Measurements from ENCODE around the gene SPP1. TPM values are rescaled to one million over a fixed set of nuclear protein-coding genes. Genes with fewer than 3 reads are reported as not detected.

Gene SPP1
- total RNA-seq, 2 experiments from 2014 or later = not detected

- ATAC-seq (ENCODE audit: poor library complexity) (no peak), DNase-seq (no peak)
- peaks cover 8% of the 10 kb centered on the region for H3K4me1 ChIP-seq (ENCODE audit: insufficient read depth, low read length)
- ChIA-PET CTCF (no interaction called here), POLR2A (no interaction called here)
- Mint-ChIP-seq H3K9me3 (no peaks in the 10 kb centered on the region), H3K4me3 (peak overlapping the region; percentile 92), H3K4me1 (ENCODE audit: low read depth) (peaks cover 22% of the 10 kb centered on the region), H3K36me3 (ENCODE audit: low read depth) (peaks cover 9% of the 10 kb centered on the region), H3K27ac (no peak overlapping the region), H3K27me3 (no peaks in the 10 kb centered on the region)
- no peaks in the 10 kb centered on the region for H3K9me3 ChIP-seq (ENCODE audit: control insufficient read depth in 1 of 2, insufficient read depth in 1 of 2, low read length in 2 of 2)
- no peaks in the 10 kb centered on the region for H3K36me3 ChIP-seq (ENCODE audit: insufficient read depth, low read length)
- H3K27ac ChIP-seq (ENCODE audit: low read depth in 1 of 2, low read length in 2 of 2) = no peak overlapping the region
- no peak for TF ChIP-seq CTCF (IDR thresholded peaks at IDR 0.05)
- no peaks in the 10 kb centered on the region for H3K27me3 ChIP-seq (ENCODE audit: control insufficient read depth in 1 of 2, insufficient read depth in 2 of 2, low read length in 2 of 2)
- H3K4me3 ChIP-seq (ENCODE audit: low read length) = no peak overlapping the region
- intact Hi-C loops (cut with DNase I, micrococcal nuclease) = loop anchor here in 1 of 2 experiments (10.0 kb wide), 1 partner anchor 1109 kb away; the partner anchor contains the start of gene TIGD2
Observed at GRCh38 chr4:88005946-88006345, 30.4 kb downstream of the SPP1 start.

- H3K27ac ChIP-seq (ENCODE audit: low read depth in 1 of 2, low read length in 2 of 2) = no peak overlapping the region
- DNase-seq (peak in 1 of 14 experiments; percentile 6), ATAC-seq (ENCODE audit: poor library complexity) (no peak)
- Mint-ChIP-seq H3K36me3 (ENCODE audit: low read depth) (peaks cover 9% of the 10 kb centered on the region), H3K4me3 (peak overlapping the region; percentile 92), H3K27ac (no peak overlapping the region), H3K4me1 (ENCODE audit: low read depth) (peaks cover 23% of the 10 kb centered on the region), H3K9me3 (no peaks in the 10 kb centered on the region), H3K27me3 (no peaks in the 10 kb centered on the region)
- H3K27me3 ChIP-seq (ENCODE audit: control insufficient read depth in 1 of 2, insufficient read depth in 2 of 2, low read length in 2 of 2) = no peaks in the 10 kb centered on the region
- H3K4me3 ChIP-seq (ENCODE audit: low read length) = peak overlapping the region; percentile 46
- H3K9me3 ChIP-seq (ENCODE audit: control insufficient read depth in 1 of 2, insufficient read depth in 1 of 2, low read length in 2 of 2) = no peaks in the 10 kb centered on the region
- CTCF ChIA-PET = no interaction called here
- no peaks in the 10 kb centered on the region for H3K36me3 ChIP-seq (ENCODE audit: insufficient read depth, low read length)
- H3K4me1 ChIP-seq (ENCODE audit: insufficient read depth, low read length) = peaks cover 8% of the 10 kb centered on the region
- POLR2A ChIA-PET = no interaction called here
- TF ChIP-seq CTCF (IDR thresholded peaks at IDR 0.05) = no peak
- intact Hi-C loops (cut with DNase I, micrococcal nuclease) = loop anchor here in 1 of 2 experiments (10.0 kb wide), 1 partner anchor 1108 kb away; the partner anchor contains the start of gene TIGD2
Observed at GRCh38 chr4:88006956-88007303, 31.4 kb downstream of the SPP1 start.

DNA sequence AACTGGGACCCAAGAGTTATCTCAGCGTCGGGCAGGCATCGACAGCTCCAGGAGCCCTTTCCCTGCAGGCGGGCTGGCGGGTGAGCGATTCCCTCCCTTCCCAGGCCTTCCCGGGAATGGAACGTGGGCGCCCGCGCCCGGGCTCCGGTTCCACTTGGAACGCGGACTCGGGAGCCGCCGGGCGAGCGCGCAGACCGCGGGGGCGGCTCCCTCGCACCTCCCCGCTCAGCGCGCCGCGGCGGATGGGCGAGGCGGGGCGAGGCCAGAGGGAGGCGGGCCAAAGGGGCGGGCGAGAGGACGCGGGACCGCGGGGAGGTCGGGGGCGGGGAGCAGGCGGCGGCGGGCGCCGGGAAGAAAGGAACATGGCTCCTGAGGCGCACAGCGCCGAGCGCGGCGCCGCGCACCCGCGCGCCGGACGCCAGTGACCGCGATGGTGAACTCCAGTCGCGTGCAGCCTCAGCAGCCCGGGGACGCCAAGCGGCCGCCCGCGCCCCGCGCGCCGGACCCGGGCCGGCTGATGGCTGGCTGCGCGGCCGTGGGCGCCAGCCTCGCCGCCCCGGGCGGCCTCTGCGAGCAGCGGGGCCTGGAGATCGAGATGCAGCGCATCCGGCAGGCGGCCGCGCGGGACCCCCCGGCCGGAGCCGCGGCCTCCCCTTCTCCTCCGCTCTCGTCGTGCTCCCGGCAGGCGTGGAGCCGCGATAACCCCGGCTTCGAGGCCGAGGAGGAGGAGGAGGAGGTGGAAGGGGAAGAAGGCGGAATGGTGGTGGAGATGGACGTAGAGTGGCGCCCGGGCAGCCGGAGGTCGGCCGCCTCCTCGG is 32.0 kb downstream of the SPP1 start, which contains the start of gene PKD2:
Gene PKD2, plus strand, starts transcription at position 332 of the 818 bp plus-strand sequence. Its CDS starts 99 bp downstream, at position 431.
- TF ChIP-seq CTCF (IDR thresholded peaks at IDR 0.05) = no peak
- no peaks in the 10 kb centered on the region for H3K9me3 Mint-ChIP-seq
- peaks cover 8% of the 10 kb centered on the region for H3K4me1 ChIP-seq (ENCODE audit: insufficient read depth, low read length)
- intact Hi-C loops (cut with DNase I, micrococcal nuclease) = loop anchor here in 1 of 2 experiments (10.0 kb wide), 1 partner anchor 1107 kb away; the partner anchor contains the start of gene TIGD2
- no peaks in the 10 kb centered on the region for H3K36me3 ChIP-seq (ENCODE audit: insufficient read depth, low read length)
- CTCF ChIA-PET = no interaction called here
- peaks cover 9% of the 10 kb centered on the region for H3K36me3 Mint-ChIP-seq (ENCODE audit: low read depth)
- no peaks in the 10 kb centered on the region for H3K27me3 Mint-ChIP-seq
- peaks cover 28% of the 10 kb centered on the region for H3K4me1 Mint-ChIP-seq (ENCODE audit: low read depth)
- no peak within 1 kb of the TSS for H3K27ac ChIP-seq (ENCODE audit: low read depth in 1 of 2, low read length in 2 of 2)
- POLR2A ChIA-PET = no interaction called here
- ATAC-seq (ENCODE audit: poor library complexity) (peak; percentile 89), DNase-seq (peak; percentile 31 to 86 (median 67))
- no peaks in the 10 kb centered on the region for H3K9me3 ChIP-seq (ENCODE audit: control insufficient read depth in 1 of 2, insufficient read depth in 1 of 2, low read length in 2 of 2)
- peak within 1 kb of the TSS; percentile 46 for H3K4me3 ChIP-seq (ENCODE audit: low read length)
- H3K4me3 Mint-ChIP-seq = peak within 1 kb of the TSS; percentile 97
- no peaks in the 10 kb centered on the region for H3K27me3 ChIP-seq (ENCODE audit: control insufficient read depth in 1 of 2, insufficient read depth in 2 of 2, low read length in 2 of 2)
- H3K27ac Mint-ChIP-seq = no peak within 1 kb of the TSS

Data from CD4-positive, alpha-beta T cell (primary cell).